GM23338 (cell line): ENCODE data around the gene WWOX.

Source experiments
- CREB1 ChIP-seq: fragments of 250-450 bp; sonication (Bioruptor Pico); IDR thresholded peaks from 2 replicates; pipeline ENCODE4 v1.5.0; 2020; ENCODE audit warnings: low read depth, mild to moderate bottlenecking, moderate library complexity
- CTCF ChIP-seq, 2 experiments: fragments of 200-600 bp in 1 of 2; sonication (generic) in 1 of 2; conservative IDR thresholded peaks; 2 replicates each; pipeline versions ENCODE4 v1.5.1 to v1.6.1; 2016 to 2017; ENCODE audit warnings: antibody characterized with exemption in 2 of 2, low read depth in 2 of 2, mild to moderate bottlenecking in 2 of 2, moderate library complexity in 1 of 2
- EZH2 ChIP-seq: fragments of 200-600 bp; sonication (generic); IDR thresholded peaks from one replicate; pipeline ENCODE4 v1.8.0; 2017; ENCODE audit warnings: antibody characterized with exemption, mild to moderate bottlenecking, low read depth; ENCODE audit not compliant: unreplicated experiment
- EZH2phosphoT487 ChIP-seq: fragments of 200-600 bp; sonication (generic); IDR thresholded peaks from one replicate; pipeline ENCODE4 v1.8.1; 2018; ENCODE audit warnings: antibody characterized with exemption; ENCODE audit not compliant: unreplicated experiment
- JUNB ChIP-seq: IDR thresholded peaks from one replicate; pipeline ENCODE4 v1.6.1; 2016; ENCODE audit warnings: antibody characterized with exemption; ENCODE audit not compliant: unreplicated experiment
- NANOG ChIP-seq: IDR thresholded peaks from 2 replicates; pipeline ENCODE4 v1.6.1; 2016; ENCODE audit warnings: antibody characterized with exemption, borderline replicate concordance
- POLR2AphosphoS5 ChIP-seq: IDR thresholded peaks from 2 replicates; pipeline ENCODE4 v1.6.1; 2016; ENCODE audit warnings: antibody characterized with exemption, low read depth
- REST ChIP-seq: IDR thresholded peaks from one replicate; pipeline ENCODE4 v1.6.1; 2018; ENCODE audit warnings: antibody characterized with exemption; ENCODE audit not compliant: unreplicated experiment
- STAT1 ChIP-seq: IDR thresholded peaks from one replicate; pipeline ENCODE4 v1.6.1; 2016; ENCODE audit warnings: antibody characterized with exemption; ENCODE audit not compliant: unreplicated experiment
- ZNF114 ChIP-seq: fragments of 250-450 bp; sonication (Bioruptor Pico); IDR thresholded peaks from 2 replicates; pipeline ENCODE4 v1.5.0; 2020; ENCODE audit warnings: mild to moderate bottlenecking, moderate library complexity
- ZNF331 ChIP-seq: fragments of 250-450 bp; sonication (Bioruptor Pico); IDR thresholded peaks from 2 replicates; pipeline ENCODE4 v1.5.0; 2020; ENCODE audit warnings: low read depth, mild to moderate bottlenecking, moderate library complexity
- ZNF462 ChIP-seq: fragments of 250-450 bp; sonication (Bioruptor Pico); IDR thresholded peaks from 2 replicates; pipeline ENCODE4 v1.5.0; 2020; ENCODE audit warnings: mild to moderate bottlenecking, moderate library complexity

- no peak for TF ChIP-seq POLR2AphosphoS5
- TF ChIP-seq REST, result no peak
- no peak for TF ChIP-seq CTCF (conservative IDR thresholded peaks at IDR 0.05; ENCODE audit: low read depth in 2 of 2)
- no peak for TF ChIP-seq JUNB
- TF ChIP-seq STAT1, result no peak
- no peak for TF ChIP-seq EZH2phosphoT487
- no peak for TF ChIP-seq CREB1 (CRISPR knock-in tag)
- TF ChIP-seq ZNF114, result no peak
- TF ChIP-seq EZH2, result no peak
- TF ChIP-seq ZNF462 (CRISPR knock-in tag), result no peak
- no peak for TF ChIP-seq ZNF331 (CRISPR knock-in tag)
- no peak for TF ChIP-seq NANOG
Measured at GRCh38 chr16:78500659-78501270, 401.3 kb downstream of the WWOX start.
